Neuronal stem cell (in vitro differentiated cells): ENCODE data around the gene GRWD1.

ENCODE experiments used
- DNase-seq: peaks from one replicate; pipeline ENCODE4 v3.0.0-alpha.2; 2013; ENCODE audit warnings: low spot score
- H2AFZ ChIP-seq: one replicate; pipeline ENCODE4 v1.6.1; 2013; ENCODE audit warnings: mild to moderate bottlenecking, low read length, inconsistent platforms
- H2AK5ac ChIP-seq: 2 replicates; pipeline ENCODE4 v1.6.1; 2013; ENCODE audit warnings: low read depth, mild to moderate bottlenecking, inconsistent platforms, low read length, moderate library complexity, mixed read lengths
- H2BK120ac ChIP-seq: 2 replicates; pipeline ENCODE4 v1.6.1; 2013; ENCODE audit warnings: low read depth, mild to moderate bottlenecking, inconsistent platforms, low read length, moderate library complexity, mixed read lengths
- H2BK12ac ChIP-seq: one replicate; pipeline ENCODE4 v1.6.1; 2013; ENCODE audit warnings: low read length, inconsistent platforms
- H2BK15ac ChIP-seq: 2 replicates; pipeline ENCODE4 v1.6.1; 2013; ENCODE audit warnings: mild to moderate bottlenecking, low read length, inconsistent platforms, mixed read lengths
- H2BK5ac ChIP-seq: one replicate; pipeline ENCODE4 v1.6.1; 2013; ENCODE audit warnings: inconsistent platforms, mild to moderate bottlenecking, low read length, moderate library complexity
- H3K14ac ChIP-seq: one replicate; pipeline ENCODE4 v1.6.1; 2013; ENCODE audit warnings: low read length, inconsistent platforms
- H3K18ac ChIP-seq: 2 replicates; pipeline ENCODE4 v1.6.1; 2013; ENCODE audit warnings: low read length, inconsistent platforms
- H3K23ac ChIP-seq: 2 replicates; pipeline ENCODE4 v1.6.1; 2013; ENCODE audit warnings: low read depth, mild to moderate bottlenecking, mixed read lengths, low read length, inconsistent platforms; ENCODE audit not compliant: poor library complexity
- H3K27ac ChIP-seq: replicated peaks from 3 replicates; pipeline ENCODE4 v1.5.1; 2013; ENCODE audit warnings: low read length, inconsistent platforms
- H3K27me3 ChIP-seq, 3 experiments: 2 replicates each; pipeline ENCODE4 v1.6.1; 2013; ENCODE audit warnings: low read length in 3 of 3, mild to moderate bottlenecking in 2 of 3, inconsistent platforms in 1 of 3, low read depth in 1 of 3, mixed read lengths in 1 of 3, moderate library complexity in 1 of 3; ENCODE audit not compliant: control insufficient read depth in 3 of 3, insufficient read depth in 3 of 3
- H3K36me3 ChIP-seq, 2 donors: replicated peaks in 1 of 2; 2 replicates each; pipeline ENCODE4 v1.6.1; 2013; ENCODE audit warnings: low read length in 2 of 2; ENCODE audit not compliant: control insufficient read depth in 2 of 2, insufficient read depth in 2 of 2
- H3K4ac ChIP-seq: 2 replicates; pipeline ENCODE4 v1.6.1; 2013; ENCODE audit warnings: inconsistent platforms, mild to moderate bottlenecking, low read length, moderate library complexity
- H3K4me1 ChIP-seq, 2 donors: 1 replicate in 1 of 2; 2 replicates in 1 of 2; pipeline ENCODE4 v1.6.1; 2013; ENCODE audit warnings: low read length in 2 of 2, low read depth in 1 of 2; ENCODE audit not compliant: control insufficient read depth in 2 of 2, insufficient read depth in 1 of 2
- H3K4me2 ChIP-seq: one replicate; pipeline ENCODE4 v1.6.1; 2013; ENCODE audit warnings: mild to moderate bottlenecking, low read length, inconsistent platforms; ENCODE audit not compliant: insufficient read depth, poor library complexity, severe bottlenecking
- H3K4me3 ChIP-seq, 2 donors: 2 replicates each; pipeline ENCODE4 v1.5.1; 2013; ENCODE audit warnings: low read length in 2 of 2, mild to moderate bottlenecking in 2 of 2, inconsistent platforms in 1 of 2, moderate library complexity in 1 of 2
- H3K79me1 ChIP-seq: one replicate; pipeline ENCODE4 v1.6.1; 2013; ENCODE audit warnings: low read depth, mild to moderate bottlenecking, inconsistent platforms, low read length, moderate library complexity
- H3K9ac ChIP-seq: one replicate; pipeline ENCODE4 v1.6.1; 2013; ENCODE audit warnings: mild to moderate bottlenecking, low read depth, low read length, inconsistent platforms; ENCODE audit not compliant: poor library complexity
- H3K9me3 ChIP-seq, 2 donors: replicated peaks in 1 of 2; 2 replicates each; pipeline versions ENCODE3 to v1.6.1; 2013; ENCODE audit warnings: low read length in 2 of 2, mild to moderate bottlenecking in 2 of 2, inconsistent platforms in 1 of 2, low read depth in 1 of 2, mixed read lengths in 1 of 2, moderate library complexity in 1 of 2; ENCODE audit not compliant: control insufficient read depth in 2 of 2, insufficient read depth in 1 of 2
- H4K8ac ChIP-seq: one replicate; pipeline ENCODE4 v1.6.1; 2013; ENCODE audit warnings: low read depth, mild to moderate bottlenecking, inconsistent platforms, low read length, moderate library complexity
- H4K91ac ChIP-seq: one replicate; pipeline ENCODE4 v1.6.1; 2013; ENCODE audit warnings: low read length, low read depth, mild to moderate bottlenecking, inconsistent platforms; ENCODE audit not compliant: poor library complexity
- WGBS, 2 donors: extraction: QIAGEN DNeasy Blood & Tissue Kit; methylation state at CpG; one replicate each; pipeline ENCODE4 v1.1.7; 2013; ENCODE audit warnings: missing lambda C conversion rate in 2 of 2, mixed read lengths in 1 of 2; ENCODE audit not compliant: insufficient read length in 2 of 2, insufficient replicate concordance in 1 of 2; ENCODE audit errors: extremely low coverage in 2 of 2; 5-methylcytosine and 5-hydroxymethylcytosine counted together

Gene GRWD1

DNA sequence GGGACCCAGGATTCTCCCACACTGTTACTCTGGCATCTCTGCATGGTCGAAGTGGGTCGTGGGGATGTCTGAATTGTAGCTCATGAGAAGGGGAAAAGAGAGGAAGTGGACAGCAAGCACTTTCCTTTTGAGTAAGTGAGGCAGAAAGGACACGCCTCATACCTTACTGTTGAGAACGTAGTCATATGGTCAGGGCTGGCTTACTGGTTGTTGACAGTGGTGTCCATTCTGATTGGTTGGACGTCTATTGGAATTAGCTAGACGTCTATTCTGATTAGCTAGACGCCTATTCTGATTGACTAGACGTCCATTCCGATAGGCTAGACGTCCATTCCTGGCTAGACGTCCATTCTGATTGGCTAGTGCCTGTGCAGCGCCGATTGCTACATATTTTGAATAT is 39.9 kb upstream of the GRWD1 start:
- Histone ChIP-seq H4K91ac (no peak overlapping the region), H2BK120ac (no peak overlapping the region), H3K27ac (no peak overlapping the region), H3K14ac (no peak overlapping the region), H3K4me2 (no peak overlapping the region), H3K9ac (no peak overlapping the region), H2BK12ac (no peak overlapping the region), H2BK15ac (no peak overlapping the region), H2AFZ (no peak overlapping the region), H2AK5ac (no peak overlapping the region), H3K23ac (no peak overlapping the region), H3K4me3 (no peak overlapping the region), H3K27me3 (no peaks in the 10 kb centered on the region), H3K36me3 (no peaks in the 10 kb centered on the region), H2BK5ac (no peak overlapping the region), H4K8ac (no peak overlapping the region), H3K79me1 (no peaks in the 10 kb centered on the region), H3K18ac (no peak overlapping the region), H3K4me1 (peaks cover 0 to 1% of the 10 kb centered on the region in 2 donors), H3K4ac (no peak overlapping the region), H3K9me3 (no peaks in the 10 kb centered on the region)
- no peak for DNase-seq
- no CpG with 5 or more reads among the region's 13 CpGs for WGBS, 2 donors

DNA sequence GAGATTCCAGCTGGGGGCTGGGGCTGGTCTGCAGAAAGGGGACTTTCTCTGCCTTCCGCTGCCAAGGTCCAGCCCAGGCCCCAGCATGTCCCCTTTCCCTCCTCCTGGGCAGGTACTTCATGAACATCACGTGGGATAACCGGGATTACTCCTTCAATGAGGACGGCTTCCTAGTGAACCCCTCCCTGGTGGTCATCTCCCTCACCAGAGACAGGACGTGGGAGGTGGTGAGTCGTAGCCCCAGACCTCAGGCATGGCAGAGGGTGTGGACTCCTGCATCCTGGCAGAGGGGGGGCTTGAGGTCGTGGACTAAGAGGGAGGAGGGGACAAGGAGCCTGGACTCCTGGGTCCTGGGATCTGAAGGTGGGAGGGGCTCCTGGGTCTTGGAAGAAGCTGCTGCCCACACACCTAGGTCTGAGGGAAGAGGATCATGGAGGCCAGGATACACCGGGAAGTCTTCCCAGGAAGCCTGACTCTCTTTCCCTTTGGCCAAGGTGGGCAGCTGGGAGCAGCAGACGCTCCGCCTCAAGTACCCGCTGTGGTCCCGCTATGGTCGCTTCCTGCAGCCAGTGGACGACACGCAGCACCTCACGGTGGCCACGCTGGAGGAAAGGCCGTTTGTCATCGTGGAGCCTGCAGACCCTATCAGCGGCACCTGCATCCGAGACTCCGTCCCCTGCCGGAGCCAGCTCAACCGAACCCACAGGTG is 31.8 kb upstream of the GRWD1 start:
- H3K18ac ChIP-seq, result peak overlapping the region; percentile 83
- H3K27ac ChIP-seq, result no peak overlapping the region
- H3K14ac ChIP-seq, result no peak overlapping the region
- H4K91ac ChIP-seq, result no peak overlapping the region
- H3K4me1 ChIP-seq, result peaks cover 11% of the 10 kb centered on the region in 2 donors
- WGBS, 2 donors, result no CpG with 5 or more reads among the region's 24 CpGs
- H4K8ac ChIP-seq, result peak overlapping the region; percentile 43
- H3K27me3 ChIP-seq, result peaks cover 0 to 15% (median 4%) of the 10 kb centered on the region in 3 experiments
- H2BK120ac ChIP-seq, result no peak overlapping the region
- peak overlapping the region; percentile 42 for H2AFZ ChIP-seq
- no peaks in the 10 kb centered on the region for H3K36me3 ChIP-seq
- peak overlapping the region; percentile 89 for H2AK5ac ChIP-seq
- H3K79me1 ChIP-seq, result no peaks in the 10 kb centered on the region
- H3K23ac ChIP-seq, result no peak overlapping the region
- H2BK5ac ChIP-seq, result no peak overlapping the region
- H3K4me2 ChIP-seq, result peak overlapping the region; percentile 60
- H3K4ac ChIP-seq, result no peak overlapping the region
- H2BK15ac ChIP-seq, result peak overlapping the region; percentile 96
- H2BK12ac ChIP-seq, result peak overlapping the region; percentile 46
- peak overlapping the region; percentile 60 for H3K9ac ChIP-seq
- DNase-seq, result no peak
- H3K4me3 ChIP-seq, result peak overlapping the region in 1 of 2 donors; percentile 33
- H3K9me3 ChIP-seq, result no peaks in the 10 kb centered on the region

DNA sequence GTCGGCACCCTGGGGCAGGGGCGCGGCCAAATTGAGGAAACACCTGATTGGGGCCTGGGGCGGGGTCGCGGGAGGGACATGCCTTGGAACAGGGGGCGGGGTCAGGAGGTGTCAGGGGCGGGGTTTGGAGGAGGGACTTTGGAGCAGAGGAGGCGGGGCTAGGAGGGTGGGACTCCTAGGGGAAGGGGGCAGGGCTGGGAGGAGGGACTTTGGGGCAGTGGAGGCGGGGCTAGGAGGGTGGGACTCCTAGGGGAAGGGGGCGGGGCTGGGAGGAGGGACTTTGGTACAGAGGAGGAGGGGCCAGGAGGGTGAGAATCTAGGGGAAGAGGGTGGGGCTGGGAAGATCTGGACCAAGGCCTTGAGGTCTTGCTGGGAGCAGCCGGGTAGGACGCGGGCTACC is 30.4 kb upstream of the GRWD1 start:
- peaks cover 11 to 13% of the 10 kb centered on the region in 2 donors for H3K4me1 ChIP-seq
- no peak overlapping the region for H3K4me2 ChIP-seq
- no peak overlapping the region for H2AFZ ChIP-seq
- peak overlapping the region; percentile 89 for H3K23ac ChIP-seq
- no peak overlapping the region for H3K27ac ChIP-seq
- H3K9ac ChIP-seq, result no peak overlapping the region
- peak overlapping the region; percentile 92 for H2AK5ac ChIP-seq
- no peak overlapping the region for H2BK12ac ChIP-seq
- H3K14ac ChIP-seq, result no peak overlapping the region
- peaks cover 0 to 15% (median 4%) of the 10 kb centered on the region in 3 experiments for H3K27me3 ChIP-seq
- no peaks in the 10 kb centered on the region for H3K36me3 ChIP-seq
- H3K4me3 ChIP-seq, result no peak overlapping the region
- peak overlapping the region; percentile 49 for H2BK15ac ChIP-seq
- WGBS, 2 donors, result no CpG with 5 or more reads among the region's 14 CpGs
- no peak overlapping the region for H4K91ac ChIP-seq
- DNase-seq, result no peak
- H3K9me3 ChIP-seq, result no peaks in the 10 kb centered on the region
- H3K79me1 ChIP-seq, result no peaks in the 10 kb centered on the region
- H2BK5ac ChIP-seq, result peak overlapping the region; percentile 87
- no peak overlapping the region for H4K8ac ChIP-seq
- H3K4ac ChIP-seq, result no peak overlapping the region
- H2BK120ac ChIP-seq, result no peak overlapping the region
- H3K18ac ChIP-seq, result peak overlapping the region; percentile 27

GRCh38 chr19:48415806-48416221 is 30.0 kb upstream of the GRWD1 start:
- Histone ChIP-seq H3K27me3 (peaks cover 0 to 15% (median 4%) of the 10 kb centered on the region in 3 experiments), H2BK5ac (peak overlapping the region; percentile 87), H3K9ac (no peak overlapping the region), H2BK12ac (no peak overlapping the region), H3K14ac (peak overlapping the region; percentile 56), H4K91ac (no peak overlapping the region), H3K23ac (peak overlapping the region; percentile 89), H2AK5ac (peak overlapping the region; percentile 92), H3K9me3 (no peaks in the 10 kb centered on the region), H2AFZ (no peak overlapping the region), H3K4me3 (no peak overlapping the region), H3K4ac (no peak overlapping the region), H3K18ac (peak overlapping the region; percentile 27), H3K4me1 (peaks cover 11 to 13% of the 10 kb centered on the region in 2 donors), H3K4me2 (no peak overlapping the region), H4K8ac (no peak overlapping the region), H2BK120ac (no peak overlapping the region), H3K79me1 (no peaks in the 10 kb centered on the region), H2BK15ac (peak overlapping the region; percentile 49), H3K36me3 (no peaks in the 10 kb centered on the region), H3K27ac (no peak overlapping the region)
- DNase-seq, result no peak
- WGBS, 2 donors, result no CpG with 5 or more reads among the region's 30 CpGs
